Measurements from ENCODE around the gene APBB2.

- TF ChIP-seq CTCF (IDR thresholded peaks at IDR 0.05), result no peak
- no peak for TF ChIP-seq POLR2A (IDR thresholded peaks at IDR 0.05)
Observed at GRCh38 chr4:41236508-41236907, 22.2 kb upstream of the APBB2 start.

All from tibial nerve (tissue), 3 donors.